Measurements from ENCODE around the gene PIEZO2. TPM values are rescaled to one million over a fixed set of nuclear protein-coding genes. Genes with fewer than 3 reads are reported as not detected.

Gene PIEZO2
- total RNA-seq, 6 experiments from 2014 or later, result not detected

GRCh38 chr18:11089931-11090715 lies 59.2 kb downstream of the PIEZO2 start:
- Mint-ChIP-seq H3K27me3 (ENCODE audit: insufficient read depth) (peaks cover 3% of the 10 kb centered on the region), H3K36me3 (ENCODE audit: low read depth) (no peaks in the 10 kb centered on the region), H3K4me3 (no peak overlapping the region), H3K9me3 (no peaks in the 10 kb centered on the region), H3K27ac (no peak overlapping the region), H3K4me1 (ENCODE audit: low read depth) (no peaks in the 10 kb centered on the region)
- DNase-seq, result no peak
- TF ChIP-seq, protein P1, sequence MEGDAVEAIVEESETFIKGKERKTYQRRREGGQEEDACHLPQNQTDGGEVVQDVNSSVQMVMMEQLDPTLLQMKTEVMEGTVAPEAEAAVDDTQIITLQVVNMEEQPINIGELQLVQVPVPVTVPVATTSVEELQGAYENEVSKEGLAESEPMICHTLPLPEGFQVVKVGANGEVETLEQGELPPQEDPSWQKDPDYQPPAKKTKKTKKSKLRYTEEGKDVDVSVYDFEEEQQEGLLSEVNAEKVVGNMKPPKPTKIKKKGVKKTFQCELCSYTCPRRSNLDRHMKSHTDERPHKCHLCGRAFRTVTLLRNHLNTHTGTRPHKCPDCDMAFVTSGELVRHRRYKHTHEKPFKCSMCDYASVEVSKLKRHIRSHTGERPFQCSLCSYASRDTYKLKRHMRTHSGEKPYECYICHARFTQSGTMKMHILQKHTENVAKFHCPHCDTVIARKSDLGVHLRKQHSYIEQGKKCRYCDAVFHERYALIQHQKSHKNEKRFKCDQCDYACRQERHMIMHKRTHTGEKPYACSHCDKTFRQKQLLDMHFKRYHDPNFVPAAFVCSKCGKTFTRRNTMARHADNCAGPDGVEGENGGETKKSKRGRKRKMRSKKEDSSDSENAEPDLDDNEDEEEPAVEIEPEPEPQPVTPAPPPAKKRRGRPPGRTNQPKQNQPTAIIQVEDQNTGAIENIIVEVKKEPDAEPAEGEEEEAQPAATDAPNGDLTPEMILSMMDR (IDR thresholded peaks at IDR 0.05), result no peak

GRCh38 chr18:11081009-11081532 lies 68.3 kb downstream of the PIEZO2 start:
- Mint-ChIP-seq H3K4me1 (ENCODE audit: low read depth) (no peaks in the 10 kb centered on the region), H3K27me3 (ENCODE audit: insufficient read depth) (peaks cover 24% of the 10 kb centered on the region), H3K4me3 (no peak overlapping the region), H3K9me3 (no peaks in the 10 kb centered on the region), H3K27ac (no peak overlapping the region), H3K36me3 (ENCODE audit: low read depth) (no peaks in the 10 kb centered on the region)
- TF ChIP-seq, protein P1 (IDR thresholded peaks at IDR 0.05), result no peak
- no peak for DNase-seq

DNA sequence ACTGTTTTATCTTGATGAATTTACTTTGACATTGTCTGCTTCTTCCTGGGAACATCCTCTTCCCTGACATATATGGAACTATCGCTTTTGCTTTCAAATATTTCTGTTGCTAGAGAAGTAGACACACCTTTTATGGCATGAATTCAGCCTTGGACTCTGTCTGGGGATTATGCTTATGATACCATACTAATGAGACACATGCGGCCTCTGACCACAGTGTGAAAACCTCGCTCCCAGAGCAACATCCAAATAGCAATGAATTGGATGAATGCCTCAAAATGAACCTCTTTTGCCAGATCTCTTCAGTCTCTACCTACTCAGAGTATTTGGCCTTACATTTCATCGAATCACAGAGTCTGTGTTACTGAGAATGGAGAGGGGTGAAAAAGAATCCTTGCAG lies 70.9 kb downstream of the PIEZO2 start:
- Mint-ChIP-seq H3K36me3 (ENCODE audit: low read depth) (no peaks in the 10 kb centered on the region), H3K4me1 (ENCODE audit: low read depth) (no peaks in the 10 kb centered on the region), H3K4me3 (no peak overlapping the region), H3K27me3 (ENCODE audit: insufficient read depth) (peaks cover 13% of the 10 kb centered on the region; the same call in 1 of the 2 replicates), H3K9me3 (no peaks in the 10 kb centered on the region), H3K27ac (no peak overlapping the region)
- TF ChIP-seq, protein P1 (IDR thresholded peaks at IDR 0.05), result no peak
- no peak for DNase-seq

- Mint-ChIP-seq H3K27ac (no peak overlapping the region), H3K27me3 (ENCODE audit: insufficient read depth) (peaks cover 11% of the 10 kb centered on the region; the same call in 1 of the 2 replicates), H3K36me3 (ENCODE audit: low read depth) (no peaks in the 10 kb centered on the region), H3K9me3 (no peaks in the 10 kb centered on the region), H3K4me1 (ENCODE audit: low read depth) (no peaks in the 10 kb centered on the region), H3K4me3 (no peak overlapping the region)
- TF ChIP-seq, protein P1 (IDR thresholded peaks at IDR 0.05), result no peak
- no peak for DNase-seq
These were observed 71.7 kb downstream of the PIEZO2 start for GRCh38 chr18:11077548-11078187.

DNA sequence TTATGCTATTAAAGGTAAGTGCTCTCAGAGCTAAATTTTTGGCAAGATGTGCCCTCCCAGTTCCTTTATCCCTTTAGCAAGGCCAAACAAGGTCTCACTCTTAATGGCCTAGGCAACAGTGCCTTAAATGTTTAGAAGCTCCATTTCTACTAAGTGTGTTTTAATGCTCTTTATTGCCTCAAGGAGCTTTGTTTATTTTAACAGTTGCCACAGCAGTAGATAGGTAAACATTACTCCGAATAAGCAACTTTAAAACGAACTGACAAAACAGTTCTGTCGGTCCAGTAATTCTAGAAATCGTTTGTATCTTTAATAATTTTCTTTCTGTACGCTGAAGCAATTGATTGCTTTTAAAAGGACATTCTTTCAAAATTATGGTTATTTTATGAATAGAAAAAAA lies 74.5 kb downstream of the PIEZO2 start:
- Mint-ChIP-seq H3K27ac (no peak overlapping the region), H3K9me3 (no peaks in the 10 kb centered on the region), H3K36me3 (ENCODE audit: low read depth) (no peaks in the 10 kb centered on the region), H3K27me3 (ENCODE audit: insufficient read depth) (peaks cover 13% of the 10 kb centered on the region; the same call in 1 of the 2 replicates), H3K4me1 (ENCODE audit: low read depth) (no peaks in the 10 kb centered on the region), H3K4me3 (no peak overlapping the region)
- TF ChIP-seq, protein P1 (IDR thresholded peaks at IDR 0.05), result no peak
- DNase-seq, result no peak

All from HFFc6 (cell line).